Aortic smooth muscle cell (primary cell): Measurements from ENCODE around the gene PPIL1. TPM values are rescaled to one million over a fixed set of nuclear protein-coding genes. Genes with fewer than 3 reads are reported as not detected.

Experiments used
- total RNA-seq: library from RNA; depleted of rRNA; stranded (reverse); fragments of >200 nt; gene quantifications from 2 replicates; pipeline ENCODE4 v1.2.3, GENCODE V29; 2014

PPIL1 gene
- 20.7 and 29.1 TPM in 2 replicates for total RNA-seq

DNA sequence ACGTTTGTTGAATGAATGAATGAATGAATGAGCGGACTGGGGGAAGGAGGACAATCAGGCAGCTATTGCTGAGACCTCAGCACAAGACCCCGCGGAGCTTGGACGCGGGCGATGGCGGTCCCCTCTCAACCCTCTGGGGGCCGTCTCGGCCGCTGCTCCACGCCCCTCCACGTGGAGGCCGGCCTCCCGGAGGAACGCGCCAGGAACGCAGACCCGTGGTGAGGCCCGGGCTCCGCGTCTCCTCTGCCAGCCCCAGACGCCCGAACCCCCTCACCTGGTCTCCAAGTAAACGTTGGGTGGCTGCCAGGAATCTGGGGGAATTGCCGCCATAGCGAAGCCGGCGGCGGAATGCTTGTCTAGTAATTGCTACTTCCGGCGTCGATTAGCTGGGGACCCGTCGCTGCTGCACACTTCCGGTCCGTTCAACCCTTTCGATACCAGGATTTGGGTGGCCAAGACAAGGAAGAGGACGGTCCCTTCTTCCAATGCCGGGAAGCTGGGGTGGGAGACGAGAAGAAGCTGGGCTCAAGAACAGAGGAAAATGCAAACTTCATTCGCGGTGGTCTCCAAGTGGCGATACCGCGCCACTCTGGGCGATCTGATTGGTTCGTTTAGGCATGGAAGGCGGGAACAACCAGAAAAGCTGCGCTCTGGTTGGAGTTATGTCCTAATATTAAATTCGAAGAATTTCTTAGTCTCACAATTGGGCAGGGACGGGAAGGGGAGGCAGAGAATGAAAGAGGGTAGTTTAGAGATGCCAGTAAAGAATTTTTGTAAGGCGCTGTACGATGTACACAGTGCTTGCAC is at the start of gene PPIL1:
Gene PPIL1, minus strand, starts transcription at position 361 of the 807 bp plus-strand sequence. Its CDS starts 31 bp downstream, at position 330.

DNA sequence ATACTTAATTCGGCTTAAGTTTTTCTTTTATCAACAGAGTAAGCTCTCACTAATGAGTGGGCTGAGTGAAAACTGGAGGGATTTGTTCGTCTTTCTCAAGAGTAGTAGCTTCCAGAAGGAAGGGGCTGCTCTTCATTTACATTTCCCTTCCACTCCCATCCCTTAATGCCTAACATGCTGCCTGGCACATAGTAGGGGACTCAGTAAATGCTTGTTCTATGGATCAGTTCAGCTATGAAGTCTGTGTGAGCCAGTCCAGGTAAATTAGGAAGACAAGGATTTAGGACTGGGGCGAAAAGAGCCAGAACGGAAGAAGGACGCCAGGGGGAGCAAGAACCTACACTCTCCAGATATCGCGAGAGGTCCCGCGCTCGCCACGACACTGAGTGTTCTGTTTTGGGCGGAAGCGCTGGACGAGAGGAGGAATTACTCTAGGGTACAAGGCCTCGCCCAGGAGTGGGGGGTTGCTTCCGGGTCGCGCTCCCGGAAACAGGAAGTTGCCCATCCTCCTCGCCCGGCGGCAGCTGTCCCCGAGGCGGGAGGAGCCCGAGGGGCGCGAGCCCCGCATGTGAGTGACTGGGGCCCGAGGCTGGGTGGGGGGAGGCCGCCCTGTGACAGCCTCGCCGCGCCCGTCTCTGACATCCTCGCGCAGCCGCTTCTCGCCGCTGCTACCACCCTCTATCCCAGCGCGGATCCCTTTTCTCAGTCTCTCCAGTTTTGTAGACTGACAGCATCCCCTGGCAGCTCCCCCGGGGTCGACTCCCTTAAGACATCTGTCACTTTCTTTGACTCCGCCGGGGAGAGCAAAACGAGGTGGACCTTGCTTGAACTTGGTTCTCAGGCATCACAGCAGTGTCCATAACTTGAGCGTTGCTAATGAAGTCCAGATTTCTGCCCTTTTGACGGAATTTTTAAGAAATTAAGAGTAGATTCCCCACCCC is 11.1 kb upstream of the PPIL1 start, which contains the start of gene C6orf89:
Gene C6orf89, plus strand, starts transcription at position 492 of the 941 bp plus-strand sequence. CDS start 13,493 bp downstream, outside the sequence.

DNA sequence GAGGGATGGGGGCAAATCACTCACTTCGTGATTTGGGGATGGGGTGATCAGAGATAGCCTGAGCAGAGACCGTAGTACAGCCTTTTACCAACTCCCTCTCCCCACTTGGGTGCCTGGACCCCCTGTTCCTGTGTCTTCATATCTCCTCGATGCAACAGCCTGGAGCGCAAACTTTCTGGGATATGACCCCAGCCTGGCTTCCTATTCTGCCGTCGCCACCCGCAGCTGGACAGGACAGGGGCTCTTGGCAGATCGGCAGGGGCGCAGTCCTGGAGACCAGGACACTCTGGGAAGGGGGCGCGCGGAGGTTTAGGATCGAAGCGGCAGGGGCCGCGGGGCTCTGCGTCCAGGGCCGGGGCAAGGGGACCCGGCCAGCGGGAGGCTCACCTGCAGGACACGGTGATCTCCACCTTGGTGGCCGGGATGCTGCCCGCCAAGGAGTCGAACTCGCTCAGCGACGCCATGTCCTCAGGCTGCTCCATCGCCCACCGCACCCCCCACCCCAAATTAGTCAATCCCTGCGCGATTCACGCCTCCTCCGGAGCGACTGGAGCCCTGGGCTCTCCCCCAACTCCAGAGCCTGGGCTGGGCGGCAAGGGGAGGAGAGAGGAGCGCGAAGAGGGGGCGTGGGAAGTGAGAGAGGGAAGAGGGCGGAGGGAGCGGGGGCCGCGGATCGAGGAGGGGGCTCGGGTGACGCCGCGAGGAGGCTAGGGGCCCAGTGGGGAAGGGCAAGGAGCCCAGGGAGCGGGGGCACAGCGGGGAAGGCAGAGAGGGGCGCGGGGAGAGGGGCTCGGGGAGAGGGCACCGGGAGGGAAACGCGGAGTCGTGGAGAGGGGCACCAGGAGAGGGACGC is 35.5 kb downstream of the PPIL1 start, which contains the start of gene CPNE5:
Gene CPNE5, minus strand, starts transcription at position 549 of the 853 bp plus-strand sequence. Its CDS starts 67 bp downstream, at position 482.

Other genes starting within 250 kb of the PPIL1 start
- 162 and 268 TPM in 2 replicates for gene CDKN1A, start 196.1 kb downstream of the PPIL1 start, total RNA-seq
- under 0.01 TPM in 1 of 2 replicates, not detected in the other for gene RAB44, start 177.0 kb downstream of the PPIL1 start, total RNA-seq
- 0.31 and 0.40 TPM in 2 replicates for gene CPNE5, start 35.4 kb downstream of the PPIL1 start, total RNA-seq
- 37.8 and 43.8 TPM in 2 replicates for gene C6orf89, start 11.1 kb upstream of the PPIL1 start, total RNA-seq
- gene PI16, start 79.9 kb upstream of the PPIL1 start, total RNA-seq, result under 0.01 and 0.19 TPM in 2 replicates
- gene MTCH1, start 111.4 kb upstream of the PPIL1 start, total RNA-seq, result 197 and 223 TPM in 2 replicates
- gene FGD2, start 130.9 kb upstream of the PPIL1 start, total RNA-seq, result not detected in 2 replicates